IMR-90 (cell line): ENCODE measurements around the gene EGR2. TPM values are rescaled to one million over a fixed set of nuclear protein-coding genes. Genes with fewer than 3 reads are reported as not detected.

Experiments used
- ATAC-seq: fragments of 200-7000 bp; cut with Tn5 transposase; 2 replicates; pipeline ENCODE4 v1.9.1; 2020; ENCODE audit warnings: low read depth, mild to moderate bottlenecking, moderate library complexity
- BruUV-seq: library from RNA; stranded (reverse); fragments of 400-500 nt; replicated peaks from 2 replicates; lab custom pipeline; 2021; lab: Mats Ljungman, UMichigan
- CTCF ChIA-PET: fragments of 300-600 bp; formaldehyde crosslinking; extraction: SDS; loops from one replicate; lab custom pipeline; 2021; ENCODE audit warnings: antibody characterized with exemption; lab: Yijun Ruan, JAX
- POLR2A ChIA-PET: fragments of 300-600 bp; sonication (Branson Sonifier 250); formaldehyde crosslinking; loops from one replicate; lab custom pipeline; 2022; ENCODE audit warnings: antibody characterized with exemption; ENCODE audit not compliant: unreplicated experiment; lab: Charles Lee
- DNase-seq: peaks from one replicate; pipeline ENCODE4 v3.0.0; 2013
- H2AFZ ChIP-seq: replicated peaks from 2 replicates; pipeline ENCODE3; 2013; ENCODE audit warnings: low read length, mild to moderate bottlenecking; ENCODE audit not compliant: poor library complexity
- H2AK5ac ChIP-seq: 2 replicates; pipeline ENCODE4 v1.6.1; 2013; ENCODE audit warnings: low read depth, low read length, inconsistent platforms
- H2AK9ac ChIP-seq: replicated peaks from 2 replicates; pipeline ENCODE3; 2013; ENCODE audit warnings: mild to moderate bottlenecking, low read depth, low read length, moderate library complexity; ENCODE audit not compliant: poor library complexity
- H2BK120ac ChIP-seq: 2 replicates; pipeline ENCODE4 v1.6.1; 2013; ENCODE audit warnings: low read depth, low read length, inconsistent platforms
- H2BK15ac ChIP-seq: 3 replicates; pipeline ENCODE4 v1.6.1; 2013; ENCODE audit warnings: low read depth, low read length, inconsistent platforms
- H2BK20ac ChIP-seq: 2 replicates; pipeline ENCODE4 v1.6.1; 2013; ENCODE audit warnings: low read depth, mild to moderate bottlenecking, inconsistent platforms, low read length, moderate library complexity
- H2BK5ac ChIP-seq: 2 replicates; pipeline ENCODE4 v1.6.1; 2013; ENCODE audit warnings: mild to moderate bottlenecking, low read depth, low read length, inconsistent platforms; ENCODE audit not compliant: poor library complexity, severe bottlenecking
- H3K14ac ChIP-seq: replicated peaks from 2 replicates; pipeline ENCODE4 v1.6.1; 2013; ENCODE audit warnings: low read depth, low read length, inconsistent platforms
- H3K18ac ChIP-seq: 2 replicates; pipeline ENCODE4 v1.6.1; 2013; ENCODE audit warnings: low read depth, low read length, control low read depth
- H3K23ac ChIP-seq: 2 replicates; pipeline ENCODE4 v1.6.1; 2013; ENCODE audit warnings: low read depth, low read length, inconsistent platforms
- H3K27ac ChIP-seq: 2 replicates; pipeline ENCODE4 v1.5.1; 2013; ENCODE audit warnings: mild to moderate bottlenecking, control low read depth, low read length; ENCODE audit not compliant: insufficient read depth
- H3K27me3 ChIP-seq: 2 replicates; pipeline ENCODE4 v1.6.1; 2013; ENCODE audit warnings: low read length; ENCODE audit not compliant: control insufficient read depth, insufficient read depth
- H3K36me3 ChIP-seq: 2 replicates; pipeline ENCODE4 v1.6.1; 2013; ENCODE audit warnings: low read length, mixed read lengths; ENCODE audit not compliant: control insufficient read depth, insufficient read depth
- H3K4ac ChIP-seq: 2 replicates; pipeline ENCODE4 v1.6.1; 2013; ENCODE audit warnings: low read depth, low read length, inconsistent platforms
- H3K4me1 ChIP-seq: 2 replicates; pipeline ENCODE4 v1.6.1; 2013; ENCODE audit warnings: low read length, mixed read lengths; ENCODE audit not compliant: control insufficient read depth, insufficient read depth
- H3K4me2 ChIP-seq: 2 replicates; pipeline ENCODE4 v1.6.1; 2013; ENCODE audit warnings: low read depth, mild to moderate bottlenecking, control low read depth, low read length, moderate library complexity
- H3K4me3 ChIP-seq: 2 replicates; pipeline ENCODE4 v1.5.1; 2013; ENCODE audit warnings: low read depth, mild to moderate bottlenecking, control low read depth, low read length, moderate library complexity; ENCODE audit not compliant: insufficient read depth
- H3K56ac ChIP-seq: 2 replicates; pipeline ENCODE4 v1.6.1; 2013; ENCODE audit warnings: low read length, inconsistent platforms; ENCODE audit not compliant: insufficient read depth; ENCODE audit errors: extremely low read depth
- H3K79me1 ChIP-seq, 2 experiments: 2 replicates each; pipeline ENCODE4 v1.6.1; 2013; ENCODE audit warnings: low read length in 2 of 2, inconsistent platforms in 1 of 2, low read depth in 1 of 2
- H3K9ac ChIP-seq: 2 replicates; pipeline ENCODE4 v1.6.1; 2013; ENCODE audit warnings: low read depth, low read length, control low read depth
- H3K9me1 ChIP-seq: 2 replicates; pipeline ENCODE4 v1.6.1; 2013; ENCODE audit warnings: low read length, inconsistent platforms; ENCODE audit not compliant: insufficient read depth
- H3K9me3 ChIP-seq: 2 replicates; pipeline ENCODE4 v1.6.1; 2013; ENCODE audit warnings: low read length; ENCODE audit not compliant: control insufficient read depth, insufficient read depth
- H4K20me1 ChIP-seq: 2 replicates; pipeline ENCODE4 v1.6.1; 2013; ENCODE audit warnings: low read length, inconsistent platforms; ENCODE audit not compliant: insufficient read depth
- H4K5ac ChIP-seq: 2 replicates; pipeline ENCODE4 v1.6.1; 2013; ENCODE audit warnings: mild to moderate bottlenecking, low read depth, low read length, control low read depth
- H4K8ac ChIP-seq, 2 experiments: 2 replicates each; pipeline ENCODE4 v1.6.1; 2013; ENCODE audit warnings: low read depth in 2 of 2, low read length in 2 of 2, control low read depth in 1 of 2, inconsistent platforms in 1 of 2
- H4K91ac ChIP-seq: 2 replicates; pipeline ENCODE4 v1.6.1; 2013; ENCODE audit warnings: low read depth, low read length, inconsistent platforms; ENCODE audit not compliant: insufficient read depth
- BHLHE40 ChIP-seq: fragments of 150-350 bp; IDR thresholded peaks from 2 replicates; pipeline ENCODE4 v1.6.1; 2016; ENCODE audit warnings: mild to moderate bottlenecking, low read depth, low read length
- MAZ ChIP-seq: IDR thresholded peaks from 2 replicates; pipeline ENCODE4 v1.6.1; 2012; ENCODE audit warnings: low read depth, mild to moderate bottlenecking, low read length, improper control_type of control experiment, moderate library complexity, borderline replicate concordance
- MXI1 ChIP-seq: IDR thresholded peaks from 2 replicates; pipeline ENCODE4 v1.6.1; 2012; ENCODE audit warnings: low read depth, mild to moderate bottlenecking, low read length, moderate library complexity, borderline replicate concordance
- NFE2L2 ChIP-seq: fragments of 150-350 bp; IDR thresholded peaks from 2 replicates; pipeline ENCODE4 v1.6.1; 2016; ENCODE audit warnings: low read depth, mild to moderate bottlenecking, low read length
- POLR2A ChIP-seq: IDR thresholded peaks from 2 replicates; pipeline ENCODE4 v1.6.1; 2012; ENCODE audit warnings: mild to moderate bottlenecking, low read depth, low read length
- WGBS, 2 experiments: methylation state at CpG; one replicate each; pipeline versions ENCODE4 v1.1.5 to v1.1.7; 2013; ENCODE audit warnings: missing lambda C conversion rate in 2 of 2; ENCODE audit not compliant: insufficient read length in 1 of 2; ENCODE audit errors: extremely low coverage in 2 of 2; 5-methylcytosine and 5-hydroxymethylcytosine counted together
- dilution Hi-C: fragments of 300-500 bp; cut with HindIII; formaldehyde crosslinking; loops from one replicate; pipeline ENCODE4 v1.14.3; 2018; ENCODE audit warnings: low sequenced_read_pairs; ENCODE audit not compliant: unreplicated experiment
- in situ Hi-C: fragments of 300-500 bp; cut with MboI; formaldehyde crosslinking; loops from 3 replicates; pipeline ENCODE4 v1.14.3; 2019; ENCODE audit warnings: low sequenced_read_pairs, inconsistent platforms, mixed read lengths
- intact Hi-C: fragments of 100-400 bp; cut with micrococcal nuclease; formaldehyde crosslinking; loops from 2 replicates; pipeline ENCODE4 v1.10.0; 2022
- polyA plus RNA-seq, 3 experiments: library from polyadenylated mRNA; depleted of rRNA; stranded (reverse); fragments of >200 nt; gene quantifications; 2 replicates each; pipeline ENCODE4 v1.2.3, GENCODE V29; 2012; ENCODE audit warnings: low replicate concordance in 1 of 3
- total RNA-seq: library from RNA; depleted of rRNA; stranded (reverse); fragments of >200 nt; gene quantifications from 2 replicates; pipeline ENCODE4 v1.2.3, GENCODE V29; 2012
- TF ChIP-seq, protein P1 (sequence below): conservative IDR thresholded peaks from 2 replicates; pipeline ENCODE4 v1.5.1; 2012; ENCODE audit warnings: mild to moderate bottlenecking, low read depth, low read length, improper control_type of control experiment
- TF ChIP-seq, protein P2 (sequence below): fragments of 150-350 bp; IDR thresholded peaks from 2 replicates; pipeline ENCODE4 v1.6.1; 2016; ENCODE audit warnings: low read depth, mild to moderate bottlenecking, low read length, moderate library complexity, borderline replicate concordance

EGR2 gene
- total and polyA plus RNA-seq, 2 of the 4 experiments (the other 2 are of a cell fraction): 0.36 to 1.2 TPM

DNA sequence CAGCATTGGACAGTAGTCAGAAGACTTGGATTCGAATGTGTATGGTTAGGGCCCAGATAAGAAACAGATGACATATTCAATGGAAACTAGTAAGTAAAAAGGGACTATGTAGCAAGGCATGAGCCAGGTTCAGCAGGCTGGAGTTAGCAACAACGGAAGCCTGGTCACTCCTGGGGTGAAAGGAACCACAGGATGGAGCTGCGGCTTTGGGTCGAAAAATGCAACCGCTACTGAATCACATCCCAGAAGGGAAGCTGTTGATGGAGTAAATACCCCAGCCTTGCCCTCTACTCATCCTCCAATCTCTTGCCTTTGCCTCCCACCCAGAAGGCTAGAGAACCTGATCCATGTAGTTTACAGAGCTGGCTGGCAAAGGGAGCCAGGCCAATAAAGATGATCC lies 37.5 kb upstream of the EGR2 start:
- Histone ChIP-seq H3K9me1 (no peaks in the 10 kb centered on the region), H2AFZ (no peak overlapping the region), H3K14ac (no peak overlapping the region), H3K9me3 (no peaks in the 10 kb centered on the region), H2BK15ac (no peak overlapping the region), H3K23ac (no peak overlapping the region), H3K9ac (no peak overlapping the region), H3K27me3 (peaks cover 3% of the 10 kb centered on the region; the same call in 1 of the 2 replicates), H2AK5ac (no peak overlapping the region), H4K20me1 (no peaks in the 10 kb centered on the region), H2BK5ac (no peak overlapping the region), H3K4me1 (no peaks in the 10 kb centered on the region), H3K79me1 (no peaks in the 10 kb centered on the region), H3K56ac (no peak overlapping the region), H4K5ac (no peak overlapping the region), H4K91ac (no peak overlapping the region), H2AK9ac (no peak overlapping the region), H3K4me3 (no peak overlapping the region), H3K4ac (no peak overlapping the region), H2BK120ac (no peak overlapping the region), H3K27ac (no peak overlapping the region), H3K18ac (no peak overlapping the region), H3K36me3 (no peaks in the 10 kb centered on the region), H4K8ac (no peak overlapping the region), H3K4me2 (no peak overlapping the region), H2BK20ac (no peak overlapping the region)
- ATAC-seq: no peak
- WGBS, 2 experiments: no CpG with 5 or more reads among the region's 5 CpGs
- ChIA-PET POLR2A (no interaction called here), CTCF (interaction anchor here (1.0 kb wide), 1 partner anchor 8 kb away, joined by 3 read pairs; no protein-coding TSS in a partner anchor)
- BruUV-seq: no TSS peak
- intact Hi-C loops: no loop called here
- in situ Hi-C loops: no loop called here
- no peak for TF ChIP-seq POLR2A
- TF ChIP-seq BHLHE40: no peak
- TF ChIP-seq, protein P1, sequence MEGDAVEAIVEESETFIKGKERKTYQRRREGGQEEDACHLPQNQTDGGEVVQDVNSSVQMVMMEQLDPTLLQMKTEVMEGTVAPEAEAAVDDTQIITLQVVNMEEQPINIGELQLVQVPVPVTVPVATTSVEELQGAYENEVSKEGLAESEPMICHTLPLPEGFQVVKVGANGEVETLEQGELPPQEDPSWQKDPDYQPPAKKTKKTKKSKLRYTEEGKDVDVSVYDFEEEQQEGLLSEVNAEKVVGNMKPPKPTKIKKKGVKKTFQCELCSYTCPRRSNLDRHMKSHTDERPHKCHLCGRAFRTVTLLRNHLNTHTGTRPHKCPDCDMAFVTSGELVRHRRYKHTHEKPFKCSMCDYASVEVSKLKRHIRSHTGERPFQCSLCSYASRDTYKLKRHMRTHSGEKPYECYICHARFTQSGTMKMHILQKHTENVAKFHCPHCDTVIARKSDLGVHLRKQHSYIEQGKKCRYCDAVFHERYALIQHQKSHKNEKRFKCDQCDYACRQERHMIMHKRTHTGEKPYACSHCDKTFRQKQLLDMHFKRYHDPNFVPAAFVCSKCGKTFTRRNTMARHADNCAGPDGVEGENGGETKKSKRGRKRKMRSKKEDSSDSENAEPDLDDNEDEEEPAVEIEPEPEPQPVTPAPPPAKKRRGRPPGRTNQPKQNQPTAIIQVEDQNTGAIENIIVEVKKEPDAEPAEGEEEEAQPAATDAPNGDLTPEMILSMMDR: no peak
- TF ChIP-seq, protein P2, sequence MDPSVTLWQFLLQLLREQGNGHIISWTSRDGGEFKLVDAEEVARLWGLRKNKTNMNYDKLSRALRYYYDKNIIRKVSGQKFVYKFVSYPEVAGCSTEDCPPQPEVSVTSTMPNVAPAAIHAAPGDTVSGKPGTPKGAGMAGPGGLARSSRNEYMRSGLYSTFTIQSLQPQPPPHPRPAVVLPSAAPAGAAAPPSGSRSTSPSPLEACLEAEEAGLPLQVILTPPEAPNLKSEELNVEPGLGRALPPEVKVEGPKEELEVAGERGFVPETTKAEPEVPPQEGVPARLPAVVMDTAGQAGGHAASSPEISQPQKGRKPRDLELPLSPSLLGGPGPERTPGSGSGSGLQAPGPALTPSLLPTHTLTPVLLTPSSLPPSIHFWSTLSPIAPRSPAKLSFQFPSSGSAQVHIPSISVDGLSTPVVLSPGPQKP: no peak
- no peak for TF ChIP-seq NFE2L2
- TF ChIP-seq MXI1: no peak
- no peak for TF ChIP-seq MAZ
- no peak for DNase-seq
- dilution Hi-C loops: no loop called here
